Adrenal gland (tissue), 12 donors: ENCODE data around the gene PKP3. TPM values are rescaled to one million over a fixed set of nuclear protein-coding genes. Genes with fewer than 3 reads are reported as not detected.
A peak's percentile ranks its signal among the peaks of the same experiment; 100 is the strongest.

Experiments used
- DNase-seq, 7 donors: peaks; one replicate each; pipeline ENCODE4 v3.0.0-alpha.2; 2019 to 2020
- H3K27ac ChIP-seq, 5 donors: fragments of 200-600 bp; sonication (generic) in 4 of 5; 1 replicate in 3 of 5; 2 replicates in 2 of 5; pipeline versions ENCODE4 v1.5.1 to v1.8.0; 2016 to 2020; ENCODE audit warnings: mild to moderate bottlenecking in 1 of 5
- H3K27me3 ChIP-seq: fragments of 200-600 bp; 2 replicates; pipeline ENCODE4 v1.8.0; 2021
- H3K36me3 ChIP-seq, 2 donors: fragments of 200-600 bp; replicated peaks in 1 of 2; 1 replicate in 1 of 2; 2 replicates in 1 of 2; pipeline versions ENCODE4 v1.5.1 to v1.8.0; 2018 to 2022
- H3K4me1 ChIP-seq, 2 donors: fragments of 200-600 bp; replicated peaks in 1 of 2; 1 replicate in 1 of 2; 2 replicates in 1 of 2; pipeline versions ENCODE4 v1.5.1 to v1.8.0; 2018 to 2021
- H3K4me3 ChIP-seq, 4 donors: fragments of 200-600 bp; sonication (generic) in 3 of 4; one replicate each; pipeline ENCODE4 v1.5.1; 2016 to 2018
- H3K9me3 ChIP-seq, 3 donors: fragments of 200-600 bp; sonication (generic) in 1 of 3; replicated peaks in 1 of 3; 1 replicate in 2 of 3; 2 replicates in 1 of 3; pipeline versions ENCODE4 v1.5.1 to v1.8.0; 2016 to 2021
- POLR2A ChIP-seq, 2 donors: fragments of 450-650 bp; IDR thresholded peaks; one replicate each; pipeline ENCODE4 v1.6.1; 2017; ENCODE audit warnings: antibody characterized with exemption in 2 of 2, mild to moderate bottlenecking in 2 of 2, moderate library complexity in 1 of 2
- WGBS, 4 donors: extraction: QIAGEN DNeasy Blood & Tissue Kit in 2 of 4; methylation state at CpG; one replicate each; pipeline versions ENCODE4 v1.1.5 to v1.1.7; 2013 to 2017; 5-methylcytosine and 5-hydroxymethylcytosine counted together
- intact Hi-C, 2 donors: fragments of 100-400 bp; cut with DNase I; formaldehyde crosslinking; loops; one replicate each; pipeline versions ENCODE4 v1.14.1 to v1.15.0; 2022 to 2023
- polyA plus RNA-seq, 3 donors: library from polyadenylated mRNA; stranded (reverse); fragments of 200-250 nt in 2 of 3; fragments of 350-450 nt in 1 of 3; fragmentation: Illumina TruSeq in 1 of 3; extraction: RNeasy Lipid Tissue Mini Kit (QIAGEN cat#74804) in 1 of 3; gene quantifications; one replicate each; pipeline ENCODE4 v1.2.3, GENCODE V29; 2013 to 2014
- total RNA-seq, 9 donors: library from RNA; depleted of rRNA in 4 of 9; stranded (reverse); fragments of >200 nt in 4 of 9; fragments of 120-200 nt in 1 of 9; fragmentation: NEBNext Ultra II Directional in 1 of 9; extraction: Animal tissue kit (Norgen Biotek cat#: 25700) in 1 of 9; gene quantifications; one replicate each; pipeline versions ENCODE4 v1.1.0 to v1.2.4, GENCODE V29; 2013 to 2023
- TF ChIP-seq, protein P1 (sequence below), 6 experiments: fragments of 450-650 bp in 4 of 6; fragments of 200-600 bp in 2 of 6; sonication (generic) in 1 of 6; IDR thresholded peaks; 1 replicate in 5 of 6; 2 replicates in 1 of 6; pipeline versions ENCODE4 v1.5.1 to v1.8.0; 2016 to 2021; ENCODE audit warnings: antibody characterized with exemption in 6 of 6, mild to moderate bottlenecking in 2 of 6, moderate library complexity in 1 of 6
- donor health status: healthy with polysubstance abuse.
- donor health status: Bipolar disorder and iron deficiency.
- donor health status: DM: yes; HTN: yes; CAD: no.
- donor health status: DM: no; HTN: no; CAD: no.
- donor health status: DM: no; HTN: no; CAD: no.
- donor health status: DM: yes; HTN: yes; CAD: no.

Gene PKP3
- total and polyA plus RNA-seq, 12 donors: 0.37 to 0.65 (median 0.55) TPM; not detected in 8

DNA sequence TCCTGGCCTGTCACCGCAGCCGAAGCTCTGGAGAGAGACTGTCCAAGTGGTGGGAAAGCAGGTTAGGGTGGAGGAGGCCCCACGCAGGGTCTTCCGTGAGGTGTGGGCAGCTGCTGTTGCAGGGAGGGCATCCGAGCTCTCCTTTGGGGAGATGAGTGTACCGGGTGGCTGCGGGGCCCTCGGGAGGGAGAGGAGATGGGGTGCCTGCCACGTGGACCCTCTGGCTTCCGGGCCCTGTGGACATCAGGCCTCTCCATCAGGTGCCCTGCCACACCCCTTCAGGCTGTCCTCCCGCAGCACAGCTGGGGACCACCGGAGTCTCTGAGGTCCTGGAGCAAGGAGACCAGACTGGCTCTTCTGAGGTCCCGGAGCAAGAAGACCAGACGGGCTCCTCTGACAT lies 57.7 kb downstream of the PKP3 start:
- peaks cover 0 to 4% of the 10 kb centered on the region in 2 donors for H3K36me3 ChIP-seq
- H3K9me3 ChIP-seq: no peaks in the 10 kb centered on the region
- intact Hi-C loops: loop anchor here (5.0 to 10.0 kb wide), 2 partner anchors 51 to 53 kb away; partner anchors contain the start of gene RNH1 (in 1 of the 2)
- TF ChIP-seq, protein P1, sequence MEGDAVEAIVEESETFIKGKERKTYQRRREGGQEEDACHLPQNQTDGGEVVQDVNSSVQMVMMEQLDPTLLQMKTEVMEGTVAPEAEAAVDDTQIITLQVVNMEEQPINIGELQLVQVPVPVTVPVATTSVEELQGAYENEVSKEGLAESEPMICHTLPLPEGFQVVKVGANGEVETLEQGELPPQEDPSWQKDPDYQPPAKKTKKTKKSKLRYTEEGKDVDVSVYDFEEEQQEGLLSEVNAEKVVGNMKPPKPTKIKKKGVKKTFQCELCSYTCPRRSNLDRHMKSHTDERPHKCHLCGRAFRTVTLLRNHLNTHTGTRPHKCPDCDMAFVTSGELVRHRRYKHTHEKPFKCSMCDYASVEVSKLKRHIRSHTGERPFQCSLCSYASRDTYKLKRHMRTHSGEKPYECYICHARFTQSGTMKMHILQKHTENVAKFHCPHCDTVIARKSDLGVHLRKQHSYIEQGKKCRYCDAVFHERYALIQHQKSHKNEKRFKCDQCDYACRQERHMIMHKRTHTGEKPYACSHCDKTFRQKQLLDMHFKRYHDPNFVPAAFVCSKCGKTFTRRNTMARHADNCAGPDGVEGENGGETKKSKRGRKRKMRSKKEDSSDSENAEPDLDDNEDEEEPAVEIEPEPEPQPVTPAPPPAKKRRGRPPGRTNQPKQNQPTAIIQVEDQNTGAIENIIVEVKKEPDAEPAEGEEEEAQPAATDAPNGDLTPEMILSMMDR (IDR thresholded peaks at IDR 0.05): no peak
- no peak for TF ChIP-seq POLR2A (IDR thresholded peaks at IDR 0.05)
- H3K27ac ChIP-seq: peak overlapping the region in 1 of 5 donors; percentile 92
- peaks cover 17 to 36% of the 10 kb centered on the region in 2 donors for H3K4me1 ChIP-seq
- peak overlapping the region in 1 of 4 donors; percentile 95 for H3K4me3 ChIP-seq
- H3K27me3 ChIP-seq: no peaks in the 10 kb centered on the region
- no peak for DNase-seq
- 80 to 95% (median 88%) methylated on average over 9 to 14 of the region's 14 CpGs for WGBS, 4 donors

DNA sequence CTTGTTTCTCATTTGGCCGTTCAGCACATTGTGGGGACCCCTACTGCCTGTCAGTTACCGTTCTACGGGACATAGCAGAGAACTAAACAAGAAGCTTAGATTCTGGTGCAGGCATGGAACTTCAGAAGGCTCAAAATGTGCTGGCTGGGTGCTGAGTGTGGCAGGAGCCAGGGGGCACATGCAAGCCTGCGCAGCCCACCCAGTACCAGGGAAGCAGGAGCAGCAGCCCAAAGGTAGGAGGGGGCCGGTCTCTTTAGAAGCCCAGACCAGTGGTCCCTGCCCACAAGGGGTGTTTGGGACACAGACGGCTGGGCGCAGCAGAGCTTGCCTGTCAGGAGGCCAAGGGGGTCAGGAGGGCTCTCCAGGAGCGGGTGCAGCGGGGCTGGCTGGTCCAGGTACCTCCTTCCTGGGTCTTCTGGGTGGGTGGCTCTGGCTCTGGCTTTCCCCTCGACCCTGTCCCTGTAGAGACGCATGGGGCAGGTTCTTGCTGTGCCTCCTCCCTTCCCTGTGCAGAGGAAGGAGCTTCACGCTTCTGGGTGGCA lies 58.3 kb downstream of the PKP3 start:
- intact Hi-C loops: loop anchor here (5.0 to 10.0 kb wide), 2 partner anchors 50 to 53 kb away; partner anchors contain the start of gene RNH1 (in 1 of the 2)
- DNase-seq: no peak
- peaks cover 17 to 36% of the 10 kb centered on the region in 2 donors for H3K4me1 ChIP-seq
- H3K27me3 ChIP-seq: no peaks in the 10 kb centered on the region
- H3K4me3 ChIP-seq: no peak overlapping the region
- TF ChIP-seq, protein P1 (IDR thresholded peaks at IDR 0.05): no peak
- TF ChIP-seq POLR2A (IDR thresholded peaks at IDR 0.05): no peak
- 83 to 94% (median 92%) methylated on average over 7 to 12 of the region's 12 CpGs for WGBS, 4 donors
- peaks cover 0 to 4% of the 10 kb centered on the region in 2 donors for H3K36me3 ChIP-seq
- H3K9me3 ChIP-seq: no peaks in the 10 kb centered on the region
- H3K27ac ChIP-seq: no peak overlapping the region

DNA sequence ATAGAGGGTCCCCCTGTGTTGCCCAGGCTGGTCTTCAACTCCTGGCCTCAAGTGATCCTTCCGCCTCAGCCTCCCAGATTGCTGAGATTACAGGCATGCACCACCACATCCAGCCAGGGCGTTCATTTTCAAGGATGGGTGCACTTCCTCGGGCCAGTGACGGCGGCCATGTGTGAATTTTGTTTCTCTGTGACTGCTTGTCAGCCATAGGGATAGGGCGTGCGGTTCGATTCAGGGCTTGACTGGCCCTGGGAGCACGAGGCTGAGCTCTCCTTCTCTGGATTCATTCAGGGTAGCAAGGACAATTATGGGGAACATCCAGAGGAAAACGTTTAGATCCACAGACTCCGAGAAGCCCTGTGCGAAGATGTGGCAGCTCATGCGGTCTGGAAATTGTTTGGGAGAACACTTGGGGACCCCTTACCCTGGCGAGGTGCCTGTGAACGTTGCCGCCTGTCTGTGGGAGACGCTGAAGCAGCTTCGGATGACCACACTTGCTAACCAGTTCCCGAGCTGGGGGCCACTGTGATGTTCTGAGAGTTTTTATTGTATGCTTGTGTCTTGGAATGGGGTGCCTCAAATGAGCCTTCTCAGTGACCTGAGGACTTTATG lies 59.0 kb downstream of the PKP3 start:
- Histone ChIP-seq H3K36me3 (peaks cover 0 to 4% of the 10 kb centered on the region in 2 donors), H3K27me3 (no peaks in the 10 kb centered on the region), H3K27ac (no peak overlapping the region), H3K4me1 (peaks cover 17 to 36% of the 10 kb centered on the region in 2 donors), H3K4me3 (no peak overlapping the region), H3K9me3 (no peaks in the 10 kb centered on the region)
- TF ChIP-seq, protein P1 (IDR thresholded peaks at IDR 0.05): no peak
- TF ChIP-seq POLR2A (IDR thresholded peaks at IDR 0.05): no peak
- DNase-seq: no peak
- intact Hi-C loops: loop anchor here (5.0 to 10.0 kb wide), 2 partner anchors 49 to 52 kb away; partner anchors contain the start of gene RNH1 (in 1 of the 2)
- 89 to 92% (median 91%) methylated on average over 19 of the region's 19 CpGs for WGBS, 4 donors

DNA sequence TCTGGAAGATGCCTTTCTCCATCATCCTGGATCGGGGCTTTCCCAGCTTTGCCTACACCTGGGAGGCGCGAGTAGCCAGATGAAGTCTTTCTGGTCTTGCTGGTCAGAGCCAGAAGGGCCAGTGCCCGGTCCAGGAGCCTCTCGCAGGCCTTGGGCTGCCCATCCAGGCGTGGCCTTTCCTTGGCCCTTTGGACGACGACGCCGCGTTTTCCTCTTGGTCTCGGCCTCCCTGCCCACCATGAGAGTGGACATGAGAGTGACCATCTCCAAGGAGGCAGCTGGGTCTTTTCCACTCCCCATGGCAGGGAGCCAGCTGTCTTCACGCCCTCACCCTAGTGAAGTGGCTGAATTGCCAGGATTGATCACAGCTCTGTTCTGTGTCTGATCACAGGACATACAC lies 59.6 kb downstream of the PKP3 start:
- peaks cover 0 to 4% of the 10 kb centered on the region in 2 donors for H3K36me3 ChIP-seq
- H3K27ac ChIP-seq: no peak overlapping the region
- H3K4me1 ChIP-seq: peaks cover 15 to 34% of the 10 kb centered on the region in 2 donors
- H3K27me3 ChIP-seq: no peaks in the 10 kb centered on the region
- H3K4me3 ChIP-seq: no peak overlapping the region
- WGBS, 4 donors: 89 to 97% (median 90%) methylated on average over 9 to 13 of the region's 13 CpGs
- TF ChIP-seq, protein P1 (IDR thresholded peaks at IDR 0.05): no peak
- no peak for TF ChIP-seq POLR2A (IDR thresholded peaks at IDR 0.05)
- H3K9me3 ChIP-seq: no peaks in the 10 kb centered on the region
- intact Hi-C loops: loop anchor here (5.0 to 10.0 kb wide), 2 partner anchors 49 to 51 kb away; partner anchors contain the start of gene RNH1 (in 1 of the 2)
- DNase-seq: no peak
